HepG2 (cell line): ENCODE measurements around the gene TBCEL. TPM values are rescaled to one million over a fixed set of nuclear protein-coding genes. Genes with fewer than 3 reads are reported as not detected.

ENCODE experiments used
- ATAC-seq: fragments of 200-7000 bp; cut with Tn5 transposase; 3 replicates; pipeline ENCODE4 v1.9.1; 2020; ENCODE audit warnings: mild to moderate bottlenecking, moderate library complexity
- BruUV-seq: library from RNA; stranded (reverse); fragments of 400-500 nt; replicated peaks from 2 replicates; lab custom pipeline; 2021; lab: Mats Ljungman, UMichigan
- CTCF ChIA-PET: fragments of 300-600 bp; formaldehyde crosslinking; extraction: SDS; loops from one replicate; lab custom pipeline; 2021; ENCODE audit warnings: low total read pairs, inconsistent platforms, low intra/inter-chr PET ratio; lab: Yijun Ruan, JAX
- POLR2A ChIA-PET: fragments of 350-600 bp; sonication (Branson Sonifier 250); formaldehyde crosslinking; loops from one replicate; lab custom pipeline; 2020; ENCODE audit warnings: antibody characterized with exemption, inconsistent platforms; lab: Yijun Ruan, JAX
- DNase-seq: peaks from one replicate; pipeline ENCODE4 v3.0.0-alpha.2; 2015; ENCODE audit warnings: low spot score
- FAIRE-seq: peaks from 3 replicates; lab custom pipeline; 2011; peaks lifted over from hg19 to GRCh38; lab: Jason Lieb, UNC
- H2AFZ ChIP-seq: one replicate; pipeline ENCODE4 v1.6.1; 2011; ENCODE audit warnings: low read length, inconsistent platforms
- H3K27ac ChIP-seq: fragments of 300-600 bp; 3 replicates; pipeline ENCODE4 v1.8.0; 2011; ENCODE audit warnings: mixed run types, mild to moderate bottlenecking, mixed read lengths, low read length, inconsistent platforms; ENCODE audit not compliant: insufficient read depth; ENCODE audit errors: extremely low read length
- H3K27me3 ChIP-seq, 2 experiments: fragments of 200-600 bp in 1 of 2; 2 replicates in 1 of 2; 3 replicates in 1 of 2; pipeline versions ENCODE4 v1.6.0 to v1.8.0; 2011; ENCODE audit warnings: low read length in 2 of 2, mild to moderate bottlenecking in 2 of 2, moderate library complexity in 2 of 2, inconsistent platforms in 1 of 2; ENCODE audit not compliant: insufficient read depth in 2 of 2, control insufficient read depth in 1 of 2
- H3K36me3 ChIP-seq, 2 experiments: fragments of 200-600 bp in 1 of 2; replicated peaks in 1 of 2; 2 replicates in 1 of 2; 3 replicates in 1 of 2; pipeline versions ENCODE4 v1.5.1 to v1.8.0; 2011; ENCODE audit warnings: low read length in 2 of 2, inconsistent platforms in 1 of 2; ENCODE audit not compliant: insufficient read depth in 2 of 2, control insufficient read depth in 1 of 2
- H3K4me1 ChIP-seq: 2 replicates; pipeline ENCODE4 v1.5.1; 2012; ENCODE audit warnings: low read length, inconsistent platforms; ENCODE audit not compliant: insufficient read depth
- H3K4me2 ChIP-seq: 2 replicates; pipeline ENCODE4 v1.6.0; 2011; ENCODE audit warnings: low read depth, low read length, inconsistent platforms
- H3K4me3 ChIP-seq, 3 experiments: fragments of 200-600 bp in 1 of 3; sonication (generic), shearing (Covaris generic) in 1 of 3; replicated peaks in 1 of 3; 2 replicates each; pipeline ENCODE4 v1.5.1; 2011 to 2016; ENCODE audit warnings: low read length in 3 of 3, inconsistent platforms in 2 of 3, low read depth in 2 of 3, mild to moderate bottlenecking in 2 of 3, control low read depth in 1 of 3, mixed read lengths in 1 of 3; ENCODE audit not compliant: insufficient read depth in 1 of 3
- H3K79me2 ChIP-seq: one replicate; pipeline ENCODE4 v1.6.1; 2011; ENCODE audit warnings: low read length, inconsistent platforms; ENCODE audit not compliant: insufficient read depth
- H3K9ac ChIP-seq: 2 replicates; pipeline ENCODE4 v1.6.0; 2011; ENCODE audit warnings: mild to moderate bottlenecking, low read depth, low read length, inconsistent platforms; ENCODE audit not compliant: insufficient read depth
- H3K9me3 ChIP-seq: 2 replicates; pipeline ENCODE4 v1.5.1; 2012; ENCODE audit warnings: mild to moderate bottlenecking, low read length
- H4K20me1 ChIP-seq: 2 replicates; pipeline ENCODE4 v1.6.0; 2011; ENCODE audit warnings: inconsistent platforms, mild to moderate bottlenecking, low read length, moderate library complexity; ENCODE audit not compliant: insufficient read depth
- CREB1 ChIP-seq, 2 experiments: fragments of 450-650 bp in 1 of 2; IDR thresholded peaks; 2 replicates each; pipeline ENCODE4 v1.6.1; 2016 to 2017; ENCODE audit warnings: control low read depth in 1 of 2, mild to moderate bottlenecking in 1 of 2, missing compliant biosample characterization in 1 of 2, missing genetic modification characterization in 1 of 2
- GPN1 ChIP-seq: sonication (generic); formaldehyde crosslinking; IDR thresholded peaks from 2 replicates; pipeline ENCODE4 v1.5.1; 2020; ENCODE audit warnings: missing genetic modification reagents, borderline replicate concordance
- GTF2F1 ChIP-seq: fragments of 150-350 bp; IDR thresholded peaks from 2 replicates; pipeline ENCODE4 v1.6.1; 2014; ENCODE audit warnings: low read length
- ISL2 ChIP-seq: sonication (generic); formaldehyde crosslinking; IDR thresholded peaks from 2 replicates; pipeline ENCODE4 v1.5.0; 2020; ENCODE audit warnings: missing genetic modification reagents
- KDM6A ChIP-seq: IDR thresholded peaks from 2 replicates; pipeline ENCODE4 v1.6.1; 2016; ENCODE audit warnings: low read depth
- NR2F2 ChIP-seq: IDR thresholded peaks from 2 replicates; pipeline ENCODE4 v1.6.1; 2012; ENCODE audit warnings: low read depth, inconsistent platforms, borderline replicate concordance
- SATB2 ChIP-seq: sonication (generic); formaldehyde crosslinking; IDR thresholded peaks from 2 replicates; pipeline ENCODE4 v1.5.0; 2020; ENCODE audit warnings: missing genetic modification reagents
- THYN1 ChIP-seq: sonication (generic); formaldehyde crosslinking; IDR thresholded peaks from 2 replicates; pipeline ENCODE4 v1.8.1; 2023; ENCODE audit warnings: low read depth, mild to moderate bottlenecking, moderate library complexity, missing genetic modification reagents, borderline replicate concordance
- XRCC5 ChIP-seq: fragments of 200-400 bp; formaldehyde crosslinking; optimal IDR thresholded peaks from 2 replicates; pipeline ENCODE3; 2017; ENCODE audit warnings: mild to moderate bottlenecking, low read length
- ZBTB34 ChIP-seq: sonication (generic); formaldehyde crosslinking; IDR thresholded peaks from 2 replicates; pipeline ENCODE4 v1.8.0; 2022; ENCODE audit warnings: mild to moderate bottlenecking, missing genetic modification reagents
- ZNF121 ChIP-seq: sonication (generic); formaldehyde crosslinking; IDR thresholded peaks from 2 replicates; pipeline ENCODE4 v1.5.0; 2020; ENCODE audit warnings: mild to moderate bottlenecking, missing genetic modification reagents
- ZNF235 ChIP-seq: sonication (generic); formaldehyde crosslinking; IDR thresholded peaks from 2 replicates; pipeline ENCODE4 v1.8.1; 2023; ENCODE audit warnings: mild to moderate bottlenecking, missing genetic modification reagents, borderline replicate concordance
- ZNF264 ChIP-seq: sonication (generic); formaldehyde crosslinking; IDR thresholded peaks from 2 replicates; pipeline ENCODE4 v1.4.0; 2020; ENCODE audit warnings: missing genetic modification reagents
- ZNF331 ChIP-seq: sonication (generic); formaldehyde crosslinking; IDR thresholded peaks from 2 replicates; pipeline ENCODE4 v1.4.0; 2020; ENCODE audit warnings: missing genetic modification reagents
- ZNF75D ChIP-seq: sonication (generic); formaldehyde crosslinking; IDR thresholded peaks from 2 replicates; pipeline ENCODE4 v1.8.1; 2023; ENCODE audit warnings: missing genetic modification reagents, mild to moderate bottlenecking, borderline replicate concordance
- WGBS: methylation state at CpG from one replicate; pipeline ENCODE4 v1.1.6; 2017; ENCODE audit warnings: low lambda C conversion rate; 5-methylcytosine and 5-hydroxymethylcytosine counted together
- in situ Hi-C: cut with HindIII; loops from 2 replicates; pipeline ENCODE4 v1.10.0; 2017; ENCODE audit warnings: low pct_unique_long_range_greater_than_20kb; ENCODE audit not compliant: extremely low pct_ligation_motif_present
- intact Hi-C: fragments of 100-400 bp; cut with micrococcal nuclease; formaldehyde crosslinking; loops from one replicate; pipeline ENCODE4 v1.10.0; 2022; ENCODE audit not compliant: unreplicated experiment
- polyA plus RNA-seq, 8 experiments: library from polyadenylated mRNA; depleted of rRNA in 3 of 8; stranded (reverse) in 7 of 8; unstranded in 1 of 8; fragments of >200 nt; fragmentation: Illumina TruSeq in 4 of 8; extraction: Trizol in 4 of 8; gene quantifications; 2 replicates each; pipeline versions ENCODE4 v1.2.1 to v1.2.3, GENCODE V29; 2011 to 2016; ENCODE audit warnings: low read depth in 4 of 8, missing spikeins in 1 of 8, mixed read lengths in 1 of 8; ENCODE audit not compliant: insufficient read depth in 1 of 8
- total RNA-seq, 5 experiments: library from RNA; depleted of rRNA; stranded (reverse); fragments of >200 nt; fragmentation: Illumina TruSeq; extraction: Trizol; gene quantifications; 2 replicates each; pipeline ENCODE4 v1.2.3, GENCODE V29; 2016; ENCODE audit warnings: low read depth in 1 of 5

TBCEL gene
- total and polyA plus RNA-seq, 2 of the 13 experiments (the other 11 are each of a cell fraction or from before 2014, with no cell fraction given) = 6.1 to 12.5 TPM

- intact Hi-C loops (no loop called here), in situ Hi-C loops (no loop called here)
- Histone ChIP-seq H3K9ac (no peak overlapping the region), H3K4me1 (peaks cover 59% of the 10 kb centered on the region), H4K20me1 (no peaks in the 10 kb centered on the region), H3K4me2 (peak overlapping the region; percentile 51), H3K79me2 (no peaks in the 10 kb centered on the region), H3K27me3 (no peaks in the 10 kb centered on the region), H3K4me3 (no peak overlapping the region; a peak in 1 of 6 replicates), H3K9me3 (no peaks in the 10 kb centered on the region), H2AFZ (no peak overlapping the region), H3K27ac (peak overlapping the region; percentile 98), H3K36me3 (no peaks in the 10 kb centered on the region)
- WGBS = 70% methylated on average over 3 of the region's 3 CpGs
- DNase-seq (no peak), ATAC-seq (no peak)
- CTCF ChIA-PET = no interaction called here
- TSS peak; percentile 76 for BruUV-seq
- TF ChIP-seq NR2F2 (no peak), GPN1 (CRISPR knock-in tag) (no peak), ZNF75D (CRISPR knock-in tag) (no peak)
- TF ChIP-seq, all 625 proteins: peak for 0
- no peak for FAIRE-seq
- POLR2A ChIA-PET = interaction anchor here (1.2 to 2.6 kb wide), 4 partner anchors 15 to 226 kb away, joined by 4 to 15 read pairs (median 6); partner anchors contain the start of genes SC5D and TBCEL
These were observed 43.1 kb downstream of the TBCEL start for GRCh38 chr11:121067026-121067425.

DNA sequence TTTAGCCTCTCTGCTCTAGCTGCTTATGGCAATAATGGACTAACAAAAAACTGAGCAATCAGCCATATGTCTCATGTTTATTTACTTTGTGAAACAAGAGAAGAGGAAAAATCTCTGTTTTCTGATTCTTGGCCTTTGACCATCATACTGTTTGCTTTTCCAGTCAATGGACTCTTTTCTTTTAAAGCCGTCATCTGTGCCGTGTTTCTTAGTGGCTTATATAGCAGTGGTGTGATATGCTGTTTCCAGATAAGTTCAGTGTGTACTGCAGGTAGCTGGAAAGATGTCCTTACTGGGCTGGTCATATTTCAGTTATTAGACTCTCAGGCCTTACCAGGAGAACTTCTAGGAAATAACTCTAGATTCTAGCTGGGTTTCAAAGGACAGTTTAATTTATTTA lies 43.6 kb downstream of the TBCEL start:
- CTCF ChIA-PET = no interaction called here
- 3% methylated on average over 2 of the region's 2 CpGs for WGBS
- no peak for TF ChIP-seq ZBTB34 (CRISPR knock-in tag)
- peak; percentile 51; the same call in 1 of the 2 replicates for TF ChIP-seq ZNF264 (CRISPR knock-in tag)
- TF ChIP-seq XRCC5 = no peak
- TF ChIP-seq ISL2 (CRISPR knock-in tag) = peak; percentile 70
- TF ChIP-seq ZNF331 (CRISPR knock-in tag) = peak; percentile 66; the same call in 1 of the 2 replicates
- TF ChIP-seq GTF2F1 = peak; percentile 58; the same call in 1 of the 2 replicates
- TF ChIP-seq ZNF121 (CRISPR knock-in tag) = 0 out of 2 replicates have a peak, but pooled peaks have one; percentile 37
- TF ChIP-seq CREB1 (IDR thresholded peaks at IDR 0.05) = peak; percentile 62
- peak; percentile 87 for TF ChIP-seq CREB1 (CRISPR knock-in tag; IDR thresholded peaks at IDR 0.05)
- TF ChIP-seq ZNF235 (CRISPR knock-in tag) = no peak
- TF ChIP-seq KDM6A (CRISPR knock-in tag) = peak; percentile 56; the same call in 1 of the 2 replicates
- TF ChIP-seq THYN1 (CRISPR knock-in tag) = no peak
- no peak for TF ChIP-seq SATB2 (CRISPR knock-in tag)

More for the DNA sequence above, 43.6 kb downstream of the TBCEL start:
- peak overlapping the region; percentile 74 for H3K9ac ChIP-seq
- intact Hi-C loops = no loop called here
- H3K4me3 ChIP-seq = peak overlapping the region in 1 of 3 experiments; percentile 15; a peak in 1 of 6 replicates
- no TSS peak for BruUV-seq
- no peaks in the 10 kb centered on the region for H3K27me3 ChIP-seq
- FAIRE-seq = peak; percentile 63
- H3K4me1 ChIP-seq = peaks cover 63% of the 10 kb centered on the region
- in situ Hi-C loops = no loop called here
- ATAC-seq = peak; percentile 99
- H3K79me2 ChIP-seq = no peaks in the 10 kb centered on the region
- no peaks in the 10 kb centered on the region for H3K9me3 ChIP-seq
- no peaks in the 10 kb centered on the region for H3K36me3 ChIP-seq
- peak overlapping the region; percentile 98 for H3K27ac ChIP-seq
- no peaks in the 10 kb centered on the region for H4K20me1 ChIP-seq
- DNase-seq = peak; percentile 97
- peak overlapping the region; percentile 69 for H3K4me2 ChIP-seq
- H2AFZ ChIP-seq = no peak overlapping the region
- POLR2A ChIA-PET = interaction anchor here (0.7 to 2.6 kb wide), 7 partner anchors 16 to 676 kb away, joined by 3 to 15 read pairs (median 4); partner anchors contain the start of genes SC5D and TBCEL
